Stimulated activated naive CD4-positive, alpha-beta T cell (primary cell): ENCODE measurements around the gene SORCS2.

Experiments used
- DNase-seq, 6 experiments: peaks; one replicate each; lab custom pipeline; 2025; lab: John Stamatoyannopoulos, UW

Gene SORCS2

DNA sequence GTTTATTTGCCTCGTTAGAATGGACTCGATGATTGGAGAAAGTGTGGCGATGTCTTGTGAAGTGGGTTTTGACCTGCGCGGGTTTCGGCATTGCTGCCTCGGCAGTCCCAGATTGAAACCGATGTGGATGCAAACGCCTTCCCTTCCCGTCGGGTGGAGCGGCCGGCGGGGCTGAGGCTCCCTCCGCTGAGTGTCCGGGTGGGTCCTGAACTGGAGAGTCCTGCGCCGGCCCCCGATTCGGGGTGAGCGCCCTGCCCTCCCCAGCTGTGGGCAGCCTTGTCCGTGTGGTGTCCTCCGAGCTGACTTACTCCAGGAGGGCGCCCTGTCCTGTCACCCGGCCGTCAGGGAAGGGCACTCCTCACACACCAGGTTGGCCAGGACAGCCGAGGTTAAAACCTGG is 317.7 kb downstream of the SORCS2 start:
- no peak for DNase-seq

- DNase-seq: no peak
These were observed 318.2 kb downstream of the SORCS2 start for GRCh38 chr4:7510538-7510937.

GRCh38 chr4:7511525-7511924 is 319.2 kb downstream of the SORCS2 start:
- no peak for DNase-seq

- DNase-seq: no peak
These were observed 320.1 kb downstream of the SORCS2 start for GRCh38 chr4:7512428-7512827.

DNA sequence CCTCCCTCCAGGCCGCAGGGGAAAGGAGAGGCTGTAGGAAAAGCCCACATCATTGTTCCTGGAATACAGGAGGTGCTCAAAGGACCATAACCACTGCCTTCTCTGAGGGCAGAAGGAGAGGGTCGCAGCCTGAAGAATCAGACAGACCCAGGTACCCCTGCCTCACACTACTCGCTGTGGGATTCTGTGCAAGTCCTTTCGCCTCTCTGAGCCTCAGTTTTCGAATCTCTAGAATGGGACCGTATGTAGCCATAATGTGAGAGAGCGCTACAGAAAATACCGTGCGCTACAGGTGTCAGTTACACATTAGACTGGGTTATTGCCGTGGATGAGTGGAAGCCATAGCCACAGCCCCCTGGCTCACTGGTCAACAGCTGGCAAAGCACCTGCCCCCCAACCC is 320.6 kb downstream of the SORCS2 start:
- DNase-seq: no peak

- no peak for DNase-seq
These were observed 321.3 kb downstream of the SORCS2 start for GRCh38 chr4:7513671-7514070.

DNA sequence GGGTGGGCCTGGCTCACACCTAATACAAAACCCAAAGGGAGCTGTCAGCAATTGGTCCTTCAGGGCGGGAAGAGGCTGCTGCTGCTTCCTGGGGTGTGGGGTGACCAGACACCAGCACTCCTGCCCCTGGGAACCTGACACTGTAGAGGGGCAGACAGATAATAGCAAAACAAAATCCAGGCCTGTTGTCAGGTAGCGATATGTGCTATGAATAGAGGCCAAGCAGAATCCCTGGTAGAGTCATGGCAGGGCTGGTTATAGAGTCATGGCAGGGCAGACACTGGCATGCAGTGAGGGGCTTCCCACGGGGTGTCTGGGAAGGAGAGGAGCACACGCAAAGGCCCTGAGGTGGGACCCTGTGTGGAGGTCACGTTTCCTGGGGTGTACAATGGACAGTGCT is 321.9 kb downstream of the SORCS2 start:
- DNase-seq: no peak

DNA sequence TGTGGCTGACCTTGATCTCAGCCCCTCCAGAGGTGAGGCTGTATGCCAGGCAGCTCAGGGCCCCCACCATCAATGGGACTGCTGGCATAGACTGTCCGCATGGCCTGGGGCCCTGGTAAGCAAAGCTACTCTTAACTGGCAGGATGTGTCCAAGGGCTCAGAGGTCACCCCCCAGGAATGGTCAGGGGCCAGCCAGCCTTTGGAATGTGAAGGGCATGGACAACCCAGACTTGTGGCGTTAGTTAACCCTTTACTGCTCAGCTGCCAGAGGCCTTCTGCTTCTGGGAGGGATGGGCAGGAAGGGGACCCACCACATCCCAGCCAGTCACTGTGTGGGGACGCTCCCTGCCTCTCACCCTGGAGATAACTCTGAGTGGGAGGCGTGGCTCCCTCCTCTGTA is 322.5 kb downstream of the SORCS2 start:
- DNase-seq: no peak

DNA sequence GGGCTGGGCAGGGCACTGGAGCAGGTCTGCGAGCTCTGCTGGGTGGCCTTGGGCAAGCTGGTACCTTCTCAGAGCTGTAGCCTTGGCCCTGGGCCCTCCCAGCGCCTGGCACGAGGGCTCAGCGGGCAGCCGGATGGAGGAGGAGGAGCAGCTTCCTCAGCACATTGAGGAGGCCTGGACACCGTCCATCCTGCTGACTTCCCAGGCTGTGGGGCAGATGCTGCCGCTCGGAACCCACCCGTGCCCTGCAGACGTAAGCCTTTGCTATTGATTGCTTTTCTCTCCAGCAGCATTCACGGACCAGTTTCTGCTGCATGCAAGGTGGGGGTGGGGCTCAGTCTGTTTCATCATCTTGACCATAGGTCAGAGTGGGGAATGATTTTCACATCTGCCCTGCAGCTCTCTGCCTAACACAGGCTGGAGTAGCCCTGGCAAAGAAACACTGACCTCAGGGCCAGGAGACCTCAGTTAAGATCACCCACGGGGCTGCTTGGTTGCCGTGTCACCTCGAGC is 323.1 kb downstream of the SORCS2 start:
- no peak for DNase-seq

GRCh38 chr4:7516096-7516772 is 323.9 kb downstream of the SORCS2 start:
- no peak for DNase-seq

- no peak for DNase-seq
These were observed 324.4 kb downstream of the SORCS2 start for GRCh38 chr4:7516773-7517144.

DNA sequence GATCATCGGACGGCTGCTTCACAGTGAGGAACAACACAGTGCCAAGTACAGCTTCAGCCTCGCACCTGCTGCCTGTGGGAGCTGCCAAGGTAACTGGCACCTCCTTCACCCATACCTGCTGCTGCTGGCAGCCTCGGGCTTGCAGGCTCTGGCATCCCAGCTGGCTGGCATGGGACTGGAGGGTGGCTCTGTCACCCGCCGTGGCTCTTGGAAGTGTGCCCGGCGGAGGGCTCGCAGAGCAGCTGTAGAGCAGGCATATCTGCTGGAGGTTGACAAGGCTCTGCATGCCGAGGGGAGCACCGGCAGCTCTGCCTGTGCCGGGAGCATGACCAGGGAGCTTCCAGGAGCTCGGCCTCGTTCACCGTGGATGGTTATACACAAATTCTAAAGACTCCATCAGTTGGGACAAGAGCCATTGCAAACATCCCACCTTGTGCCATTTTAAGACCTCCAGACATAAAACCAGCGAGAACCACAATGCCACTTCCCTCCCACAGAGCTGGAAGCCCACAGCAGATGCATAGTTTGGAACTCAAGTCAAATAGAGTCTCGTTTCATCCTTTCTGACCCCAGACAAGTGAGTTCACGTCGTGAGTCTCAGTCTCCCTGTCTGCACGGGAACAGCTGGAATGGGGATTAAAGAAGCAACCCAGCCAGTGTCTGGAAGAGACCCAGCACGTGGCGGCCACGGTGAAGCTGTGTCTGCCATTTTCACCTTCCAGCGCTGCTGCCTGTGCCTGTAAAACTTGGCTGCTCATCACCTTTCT is 326.7 kb downstream of the SORCS2 start:
- no peak for DNase-seq

GRCh38 chr4:7519638-7520376 is 327.5 kb downstream of the SORCS2 start:
- no peak for DNase-seq

DNA sequence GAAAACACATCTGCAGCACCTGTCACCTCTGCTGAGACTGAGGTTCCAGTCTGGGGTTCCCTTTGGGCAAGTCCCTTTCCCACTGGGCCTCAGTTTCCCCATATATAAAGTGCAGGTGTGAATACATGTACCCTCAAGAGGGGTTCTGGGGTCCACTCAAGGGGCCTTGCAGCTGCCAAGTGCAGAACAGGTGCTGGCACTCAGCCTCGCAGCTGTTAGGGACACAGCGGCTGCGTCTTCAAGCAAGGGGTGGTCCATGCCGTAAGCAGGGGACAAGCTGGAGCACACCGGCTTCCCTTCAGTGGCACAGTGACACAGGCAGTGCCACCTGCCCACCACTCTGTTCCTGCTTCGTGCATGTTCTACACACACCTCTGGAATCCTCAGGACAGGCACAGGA is 329.3 kb downstream of the SORCS2 start:
- DNase-seq: no peak

DNA sequence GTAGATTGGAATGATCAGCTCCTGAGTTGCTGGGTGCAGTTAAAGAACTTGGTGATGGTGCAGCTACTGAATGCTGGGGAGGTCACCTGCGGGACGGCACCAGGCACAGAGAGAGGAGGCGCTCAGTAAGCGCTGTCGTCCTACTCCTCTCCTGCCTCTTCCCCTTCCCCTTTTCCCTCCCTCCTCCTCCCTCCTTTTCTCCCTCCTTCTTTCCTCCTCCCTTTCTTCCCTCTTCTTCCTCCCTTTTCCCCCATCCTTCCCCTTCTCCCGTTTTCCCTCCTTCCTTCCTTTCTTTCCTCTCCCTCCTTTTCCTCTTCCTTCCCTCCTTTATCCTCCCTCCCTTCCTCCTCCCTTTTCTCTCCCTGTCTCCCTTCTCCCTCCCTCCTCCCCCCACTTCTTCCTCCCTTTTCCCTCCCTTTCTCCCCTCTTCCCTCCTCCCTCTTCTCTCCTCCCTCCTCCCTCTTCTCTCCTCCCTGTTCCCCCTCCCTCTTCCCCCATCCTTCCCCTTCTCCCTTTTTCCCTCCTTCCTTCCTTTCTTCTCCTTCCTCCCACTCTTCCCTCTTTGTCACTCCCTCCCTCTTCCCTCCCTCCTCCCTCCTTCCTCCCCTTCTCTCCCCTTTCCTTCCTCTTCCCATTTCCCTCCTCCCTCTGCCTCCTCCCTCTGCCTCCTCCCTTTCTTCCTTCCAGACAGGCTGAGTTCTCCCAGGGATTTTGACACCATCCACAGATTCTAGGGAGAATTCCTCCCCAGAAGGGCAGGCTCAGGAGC is 330.3 kb downstream of the SORCS2 start:
- DNase-seq: no peak

- no peak for DNase-seq
These were observed 331.2 kb downstream of the SORCS2 start for GRCh38 chr4:7523526-7523925.

DNA sequence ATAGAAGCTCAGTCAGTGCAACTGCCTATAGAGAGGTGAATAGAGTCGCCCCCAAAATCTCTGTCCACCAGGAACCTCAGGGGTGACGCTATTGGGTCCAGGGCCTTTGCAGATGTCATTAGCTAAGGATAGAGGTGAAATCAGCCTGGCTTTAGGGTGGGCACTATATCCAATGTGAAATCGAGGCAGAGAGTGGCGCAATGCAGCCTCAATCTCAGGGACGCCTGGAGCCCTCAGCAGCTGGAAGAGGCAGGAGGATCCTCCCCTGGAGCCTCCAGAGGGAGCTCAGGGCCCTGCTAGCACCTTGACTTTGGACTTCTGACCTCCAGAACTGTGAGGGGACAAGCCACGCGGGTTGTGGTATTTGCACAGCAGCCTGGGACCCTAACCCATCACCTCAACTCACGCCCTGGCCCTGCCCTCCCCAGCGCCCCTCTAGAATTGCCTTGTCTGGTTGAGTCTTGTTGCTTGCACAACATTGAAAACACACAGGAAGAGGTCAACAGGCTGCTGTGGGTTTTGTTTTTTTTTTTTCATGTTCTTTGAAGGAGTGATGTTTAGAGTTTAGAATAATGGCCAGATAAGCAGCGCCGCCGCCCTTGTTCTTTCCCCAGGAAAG is 331.8 kb downstream of the SORCS2 start:
- DNase-seq: no peak

DNA sequence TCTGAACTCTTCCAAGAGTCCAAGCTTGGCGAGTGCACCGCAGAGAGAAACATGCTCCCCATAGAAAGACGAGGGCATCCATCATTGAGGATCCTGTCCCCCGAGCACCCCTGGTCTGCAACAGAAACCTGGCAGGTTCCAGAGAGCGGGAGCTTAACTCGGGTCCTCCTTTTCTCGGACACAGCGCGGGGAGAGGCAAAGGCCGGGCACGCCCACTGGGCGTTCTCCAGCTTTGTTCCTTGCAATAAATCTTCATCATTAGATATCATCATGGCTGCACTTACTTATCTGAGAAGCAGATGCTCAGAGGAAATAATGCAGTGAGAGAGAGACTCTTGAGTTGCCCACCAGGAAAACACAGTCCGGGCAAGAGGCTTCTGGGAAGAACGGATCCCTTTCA is 332.5 kb downstream of the SORCS2 start:
- DNase-seq: no peak

- DNase-seq: no peak
These were observed 334.2 kb downstream of the SORCS2 start for GRCh38 chr4:7526491-7526890.

DNA sequence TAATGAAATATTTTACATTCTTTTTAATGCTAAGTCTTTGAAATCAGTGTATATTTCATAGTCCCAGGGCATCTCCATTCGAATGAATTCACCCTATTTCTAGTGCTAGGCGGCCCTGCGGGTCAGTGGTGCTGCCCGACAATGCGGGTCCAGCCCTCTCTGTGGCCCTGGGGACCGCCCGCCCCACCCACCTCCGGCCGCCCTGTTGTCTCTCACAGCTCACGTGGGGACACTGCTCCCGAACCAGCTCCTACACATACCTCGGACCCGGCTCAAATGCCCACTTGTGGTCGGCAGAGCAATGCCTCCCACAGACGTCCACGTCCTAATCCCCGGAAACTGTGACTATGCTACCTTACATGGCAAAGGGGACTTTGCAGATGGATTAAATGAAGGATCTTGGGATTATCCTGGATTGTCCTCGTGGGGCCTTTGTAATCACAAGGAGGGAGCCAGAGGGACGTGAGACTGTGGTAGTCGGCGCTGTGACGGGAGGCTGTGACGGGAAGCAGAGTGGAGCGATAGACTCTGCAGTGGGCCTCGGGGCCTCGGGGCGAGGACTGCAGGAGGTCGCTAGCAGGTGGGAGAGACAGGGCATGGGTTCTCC is 334.7 kb downstream of the SORCS2 start:
- DNase-seq: no peak

DNA sequence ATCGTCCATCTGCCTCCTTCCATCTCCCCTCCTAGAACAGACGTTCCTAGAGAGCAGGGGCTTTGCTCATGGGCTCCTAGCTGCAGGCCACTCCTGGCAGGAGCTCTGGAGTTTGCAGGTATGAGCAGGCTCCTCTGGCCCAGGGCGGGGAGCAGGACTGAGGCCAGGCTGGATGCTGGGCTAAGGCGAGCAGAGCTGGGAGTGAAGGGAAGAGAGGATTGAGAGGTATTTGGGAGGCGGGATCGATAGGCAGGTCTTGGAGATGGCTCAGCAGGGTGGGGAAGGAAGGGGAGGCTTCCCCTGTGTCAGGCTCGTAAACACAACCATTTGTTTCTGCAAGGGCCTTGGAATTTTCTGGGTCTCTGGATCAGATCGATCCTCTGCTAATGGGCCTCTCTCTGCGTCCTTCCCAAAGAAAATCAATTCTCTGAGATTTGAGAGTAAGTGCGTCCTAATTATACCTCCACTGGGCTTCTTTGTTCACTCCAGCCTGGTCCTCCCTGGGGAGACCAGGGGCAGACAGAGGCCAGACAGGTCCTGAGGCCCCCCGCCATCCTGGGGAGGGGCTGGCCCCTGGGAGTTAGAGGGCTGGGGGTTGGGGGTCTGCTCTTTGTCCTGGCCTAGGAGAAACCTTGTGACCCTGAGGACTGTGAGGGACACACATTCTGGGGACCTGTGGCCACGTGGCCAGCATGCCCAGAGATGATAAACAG is 337.2 kb downstream of the SORCS2 start:
- no peak for DNase-seq
